Stimulated activated naive CD4-positive, alpha-beta T cell treated with Interleukin-2 at 50 U/mL for 16 hours (primary cell): ENCODE results near the gene VGLL4.
"Not testable (repeated sequence)": the region's sequence is repeated elsewhere in the genome, so short reads cannot be mapped to it uniquely, and the experiment has no call there.

Experiments
- DNase-seq: peaks from one replicate; lab custom pipeline; 2025; lab: John Stamatoyannopoulos, UW

VGLL4 gene

GRCh38 chr3:11530153-11530721 lies 113.5 kb downstream of the VGLL4 start:
- DNase-seq, result no peak

- no peak for DNase-seq
Observed at GRCh38 chr3:11529281-11529680, 114.4 kb downstream of the VGLL4 start.

- DNase-seq, result not testable (repeated sequence)
Observed at GRCh38 chr3:11526121-11526520, 117.6 kb downstream of the VGLL4 start.

- no peak for DNase-seq
Observed at GRCh38 chr3:11523572-11524101, 120.1 kb downstream of the VGLL4 start.

GRCh38 chr3:11522953-11523571 lies 120.7 kb downstream of the VGLL4 start:
- no peak for DNase-seq

- no peak for DNase-seq
Observed at GRCh38 chr3:11522398-11522715, 121.4 kb downstream of the VGLL4 start.

- no peak for DNase-seq
Observed at GRCh38 chr3:11521167-11521566, 122.5 kb downstream of the VGLL4 start.

GRCh38 chr3:11517601-11518000 lies 126.1 kb downstream of the VGLL4 start:
- no peak for DNase-seq

GRCh38 chr3:11514191-11514821 lies 129.4 kb downstream of the VGLL4 start:
- no peak for DNase-seq

- no peak for DNase-seq
Observed at GRCh38 chr3:11513817-11514135, 129.9 kb downstream of the VGLL4 start.

GRCh38 chr3:11513125-11513816 lies 130.4 kb downstream of the VGLL4 start:
- DNase-seq, result not testable (repeated sequence)

GRCh38 chr3:11511606-11512005 lies 132.1 kb downstream of the VGLL4 start:
- not testable (repeated sequence) for DNase-seq

- DNase-seq, result no peak
Observed at GRCh38 chr3:11510356-11510755, 133.4 kb downstream of the VGLL4 start.

- DNase-seq, result no peak
Observed at GRCh38 chr3:11510001-11510340, 133.7 kb downstream of the VGLL4 start.

- no peak for DNase-seq
Observed at GRCh38 chr3:11509173-11510000, 134.3 kb downstream of the VGLL4 start.

GRCh38 chr3:11508346-11509172 lies 135.2 kb downstream of the VGLL4 start:
- DNase-seq, result no peak

- no peak for DNase-seq
Observed at GRCh38 chr3:11507719-11508118, 136.0 kb downstream of the VGLL4 start.
